GM08714 (cell line): ENCODE data around the gene AQP9.
"Not testable (repeated sequence)": the region's sequence is repeated elsewhere in the genome, so short reads cannot be mapped to it uniquely, and the experiment has no call there.

Experiments
- H3K4me3 ChIP-seq: fragments of 200-500 bp; sonication (Bioruptor generic); 2 replicates; pipeline ENCODE4 v1.5.1; 2014; ENCODE audit warnings: mild to moderate bottlenecking, low read length, inconsistent platforms
- ZNF274 ChIP-seq: IDR thresholded peaks from 2 replicates; pipeline ENCODE4 v1.6.1; 2012; ENCODE audit warnings: mild to moderate bottlenecking, low read depth, low read length

The AQP9 gene

GRCh38 chr15:58182460-58183163 lies 44.4 kb downstream of the AQP9 start:
- H3K4me3 ChIP-seq = no peak overlapping the region
- no peak for TF ChIP-seq ZNF274

- H3K4me3 ChIP-seq = no peak overlapping the region
- no peak for TF ChIP-seq ZNF274
These were observed 47.3 kb downstream of the AQP9 start for GRCh38 chr15:58185439-58185838.

GRCh38 chr15:58189148-58189811 lies 51.1 kb downstream of the AQP9 start:
- H3K4me3 ChIP-seq = no peak overlapping the region
- TF ChIP-seq ZNF274 = no peak

GRCh38 chr15:58190419-58190818 lies 52.2 kb downstream of the AQP9 start:
- H3K4me3 ChIP-seq = no peak overlapping the region
- TF ChIP-seq ZNF274 = no peak

- not testable (repeated sequence) for H3K4me3 ChIP-seq
These were observed 55.5 kb downstream of the AQP9 start for GRCh38 chr15:58193636-58194035.

- H3K4me3 ChIP-seq = no peak overlapping the region
- no peak for TF ChIP-seq ZNF274
These were observed 62.6 kb downstream of the AQP9 start for GRCh38 chr15:58200739-58201138.

GRCh38 chr15:58201516-58201915 lies 63.3 kb downstream of the AQP9 start:
- no peak for TF ChIP-seq ZNF274
- H3K4me3 ChIP-seq = no peak overlapping the region

- H3K4me3 ChIP-seq = no peak overlapping the region
- no peak for TF ChIP-seq ZNF274
These were observed 65.4 kb downstream of the AQP9 start for GRCh38 chr15:58203537-58203936.

GRCh38 chr15:58206151-58206550 lies 68.0 kb downstream of the AQP9 start:
- no peak overlapping the region for H3K4me3 ChIP-seq
- no peak for TF ChIP-seq ZNF274

- not testable (repeated sequence) for H3K4me3 ChIP-seq
These were observed 70.0 kb downstream of the AQP9 start for GRCh38 chr15:58208217-58208616.

- not testable (repeated sequence) for H3K4me3 ChIP-seq
These were observed 70.9 kb downstream of the AQP9 start for GRCh38 chr15:58209007-58209481.

GRCh38 chr15:58210031-58210430 lies 71.8 kb downstream of the AQP9 start:
- H3K4me3 ChIP-seq = not testable (repeated sequence)

- no peak for TF ChIP-seq ZNF274
These were observed 74.8 kb downstream of the AQP9 start for GRCh38 chr15:58212909-58213526.

GRCh38 chr15:58213587-58214338 lies 75.6 kb downstream of the AQP9 start:
- no peak for TF ChIP-seq ZNF274

More at GRCh38 chr15:58212909-58213526, 74.8 kb downstream of the AQP9 start:
- H3K4me3 ChIP-seq = no peak overlapping the region

GRCh38 chr15:58214591-58215340 lies 76.6 kb downstream of the AQP9 start:
- H3K4me3 ChIP-seq = no peak overlapping the region
- no peak for TF ChIP-seq ZNF274

More at GRCh38 chr15:58213587-58214338, 75.6 kb downstream of the AQP9 start:
- no peak overlapping the region for H3K4me3 ChIP-seq
